Gastroesophageal sphincter (tissue), 3 donors: Measurements from ENCODE around the gene LRCH3.

Experiments used
- CTCF ChIP-seq, 4 experiments: fragments of 200-600 bp in 2 of 4; fragments of 450-650 bp in 2 of 4; sonication (generic) in 1 of 4; IDR thresholded peaks; one replicate each; pipeline ENCODE4 v1.5.1; 2017 to 2019; ENCODE audit warnings: antibody characterized with exemption in 4 of 4, mild to moderate bottlenecking in 2 of 4, moderate library complexity in 2 of 4
- POLR2A ChIP-seq, 2 donors: fragments of 450-650 bp; IDR thresholded peaks; one replicate each; pipeline ENCODE4 v1.6.1; 2017; ENCODE audit warnings: antibody characterized with exemption in 2 of 2, mild to moderate bottlenecking in 2 of 2, moderate library complexity in 1 of 2
- POLR2AphosphoS5 ChIP-seq: sonication (generic); formaldehyde crosslinking; IDR thresholded peaks from one replicate; pipeline ENCODE4 v1.6.1; 2017; ENCODE audit warnings: antibody characterized with exemption

GRCh38 chr3:197856199-197856816 lies 65.3 kb downstream of the LRCH3 start:
- TF ChIP-seq POLR2A (IDR thresholded peaks at IDR 0.05) (no peak), CTCF (IDR thresholded peaks at IDR 0.05) (no peak), POLR2AphosphoS5 (no peak)
